Endothelial cell of umbilical vein (primary cell): ENCODE results near the gene KLK1. TPM values are rescaled to one million over a fixed set of nuclear protein-coding genes. Genes with fewer than 3 reads are reported as not detected.

ENCODE experiments used
- BruUV-seq: library from RNA; stranded (reverse); fragments of 400-500 nt; replicated peaks from 2 replicates; lab custom pipeline; 2021; lab: Mats Ljungman, UMichigan
- CTCF ChIA-PET: fragments of 300-600, 350-600 bp; sonication (Branson Sonifier 250); formaldehyde crosslinking; loops from one replicate; lab custom pipeline; 2021; ENCODE audit warnings: antibody characterized with exemption, inconsistent platforms; lab: Charles Lee
- POLR2A ChIA-PET: fragments of 300-600, 350-600 bp; sonication (Branson Sonifier 250); formaldehyde crosslinking; loops from one replicate; lab custom pipeline; 2021; ENCODE audit warnings: antibody characterized with exemption, inconsistent platforms; lab: Charles Lee
- DNase-seq: peaks from one replicate; pipeline ENCODE4 v3.0.0-alpha.2; 2011; ENCODE audit warnings: low read depth, low spot score
- FAIRE-seq: peaks from 2 replicates; lab custom pipeline; 2011; peaks lifted over from hg19 to GRCh38; lab: Jason Lieb, UNC
- H2AFZ ChIP-seq: 2 replicates; pipeline ENCODE4 v1.6.0; 2012; ENCODE audit warnings: low read depth, low read length, control low read depth, inconsistent platforms
- H3K27ac ChIP-seq: 2 replicates; pipeline ENCODE4 v1.5.1; 2011; ENCODE audit warnings: low read depth, mild to moderate bottlenecking, control low read depth, low read length, moderate library complexity; ENCODE audit not compliant: insufficient read depth
- H3K27me3 ChIP-seq, 2 experiments: 2 replicates each; pipeline versions ENCODE4 v1.6.0 to v1.6.1; 2011; ENCODE audit warnings: low read length in 2 of 2, mixed read lengths in 1 of 2; ENCODE audit not compliant: control insufficient read depth in 2 of 2, insufficient read depth in 2 of 2
- H3K36me3 ChIP-seq, 2 experiments: 2 replicates in 1 of 2; 3 replicates in 1 of 2; pipeline ENCODE4 v1.5.1; 2011; ENCODE audit warnings: low read length in 2 of 2, mild to moderate bottlenecking in 1 of 2, moderate library complexity in 1 of 2; ENCODE audit not compliant: control insufficient read depth in 2 of 2, insufficient read depth in 2 of 2; ENCODE audit errors: extremely low read depth in 1 of 2
- H3K4me1 ChIP-seq: 3 replicates; pipeline ENCODE4 v1.5.1; 2011; ENCODE audit warnings: mild to moderate bottlenecking, low read length; ENCODE audit not compliant: control insufficient read depth, insufficient read depth; ENCODE audit errors: extremely low read depth
- H3K4me2 ChIP-seq: 2 replicates; pipeline ENCODE4 v1.6.1; 2011; ENCODE audit warnings: low read length, control low read depth, mixed read lengths; ENCODE audit not compliant: insufficient read depth
- H3K4me3 ChIP-seq, 3 experiments: fragments of 200-600 bp in 1 of 3; sonication (generic), shearing (Covaris generic) in 1 of 3; replicated peaks in 1 of 3; 2 replicates each; pipeline ENCODE4 v1.5.1; 2011 to 2016; ENCODE audit warnings: control low read depth in 3 of 3, low read length in 3 of 3, mild to moderate bottlenecking in 2 of 3, inconsistent platforms in 1 of 3, low read depth in 1 of 3, moderate library complexity in 1 of 3; ENCODE audit not compliant: insufficient read depth in 1 of 3
- H3K79me2 ChIP-seq: 2 replicates; pipeline ENCODE4 v1.6.0; 2012; ENCODE audit warnings: low read length, inconsistent platforms; ENCODE audit not compliant: control insufficient read depth, insufficient read depth
- H3K9ac ChIP-seq: replicated peaks from 2 replicates; pipeline ENCODE3; 2011; ENCODE audit warnings: low read length, control low read depth; ENCODE audit not compliant: insufficient read depth; ENCODE audit errors: extremely low read depth
- H3K9me1 ChIP-seq: replicated peaks from 3 replicates; pipeline ENCODE4 v1.6.0; 2011; ENCODE audit warnings: mild to moderate bottlenecking, low read length; ENCODE audit not compliant: control insufficient read depth, insufficient read depth; ENCODE audit errors: extremely low read depth
- H3K9me3 ChIP-seq: replicated peaks from 2 replicates; pipeline ENCODE4 v1.5.1; 2012; ENCODE audit warnings: low read length, inconsistent platforms; ENCODE audit not compliant: control insufficient read depth, insufficient read depth
- H4K20me1 ChIP-seq: replicated peaks from 2 replicates; pipeline ENCODE3; 2011; ENCODE audit warnings: mild to moderate bottlenecking, low read length; ENCODE audit not compliant: control insufficient read depth, insufficient read depth; ENCODE audit errors: extremely low read depth
- CTCF ChIP-seq, 2 donors: IDR thresholded peaks; 1 replicate in 1 of 2; 2 replicates in 1 of 2; pipeline ENCODE4 v1.5.1; 2011; ENCODE audit warnings: low read length in 2 of 2, mild to moderate bottlenecking in 2 of 2, moderate library complexity in 2 of 2, control low read depth in 1 of 2, inconsistent platforms in 1 of 2, low read depth in 1 of 2; ENCODE audit not compliant: insufficient read depth in 1 of 2; ENCODE audit errors: extremely low read depth in 1 of 2
- EZH2 ChIP-seq: IDR thresholded peaks from 2 replicates; pipeline ENCODE4 v1.6.1; 2012; ENCODE audit warnings: borderline replicate concordance, low read depth, mild to moderate bottlenecking, moderate library complexity, low read length, inconsistent platforms; ENCODE audit not compliant: severe bottlenecking
- FOS ChIP-seq: IDR thresholded peaks from 2 replicates; pipeline ENCODE4 v1.6.1; 2011; ENCODE audit warnings: mild to moderate bottlenecking, low read length, moderate library complexity, borderline replicate concordance; ENCODE audit not compliant: insufficient read depth
- GATA2 ChIP-seq: IDR thresholded peaks from 2 replicates; pipeline ENCODE4 v1.7.0; 2011; ENCODE audit warnings: low read depth, mild to moderate bottlenecking, moderate library complexity, mixed read lengths, low read length; ENCODE audit not compliant: insufficient read length, insufficient read depth
- JUN ChIP-seq: IDR thresholded peaks from 2 replicates; pipeline ENCODE4 v1.6.1; 2011; ENCODE audit warnings: borderline replicate concordance, low read depth; ENCODE audit not compliant: insufficient read length, insufficient read depth
- MAX ChIP-seq: IDR thresholded peaks from 2 replicates; pipeline ENCODE4 v1.6.1; 2011; ENCODE audit not compliant: insufficient read depth, insufficient read length
- MYC ChIP-seq: IDR thresholded peaks from one replicate; pipeline ENCODE4 v1.6.1; 2011; ENCODE audit warnings: mild to moderate bottlenecking, low read depth, low read length
- POLR2A ChIP-seq: IDR thresholded peaks from 2 replicates; pipeline ENCODE4 v1.6.1; 2012; ENCODE audit warnings: low read depth, mild to moderate bottlenecking, control low read depth, low read length
- POLR2AphosphoS5 ChIP-seq: IDR thresholded peaks from 2 replicates; pipeline ENCODE4 v1.6.1; 2012; ENCODE audit warnings: low read depth, mild to moderate bottlenecking, control low read depth, low read length, moderate library complexity; ENCODE audit not compliant: insufficient read depth
- dilution Hi-C: fragments of 300-500 bp; cut with MboI; formaldehyde crosslinking; loops from one replicate; pipeline ENCODE4 v1.15.0; 2019; ENCODE audit warnings: low sequenced_read_pairs; ENCODE audit not compliant: extremely low pct_ligation_motif_present
- intact Hi-C: fragments of 100-400 bp; cut with micrococcal nuclease; formaldehyde crosslinking; loops from one replicate; pipeline ENCODE4 v1.10.0; 2022
- polyA plus RNA-seq, 4 experiments: library from polyadenylated mRNA; depleted of rRNA in 3 of 4; stranded (reverse) in 3 of 4; unstranded in 1 of 4; fragments of >200 nt; gene quantifications; 2 replicates each; pipeline versions ENCODE4 v1.2.1 to v1.2.3, GENCODE V29; 2011 to 2012; ENCODE audit warnings: missing spikeins in 1 of 4
- total RNA-seq: library from RNA; stranded (reverse); gene quantifications from 2 replicates; pipeline ENCODE4 v1.2.3, GENCODE V29; 2021

Gene KLK1
- total and polyA plus RNA-seq, 2 donors (not counting 3 experiments of a cell fraction or from before 2014, with no cell fraction given): 0.08 TPM; not detected in 1

- no peak for DNase-seq
- no peak overlapping the region for H3K4me3 ChIP-seq
- BruUV-seq: no TSS peak
- H3K9ac ChIP-seq: no peak overlapping the region
- H2AFZ ChIP-seq: no peak overlapping the region
- intact Hi-C loops (no loop called here), dilution Hi-C loops (no loop called here)
- H3K79me2 ChIP-seq: no peaks in the 10 kb centered on the region
- ChIA-PET POLR2A (no interaction called here), CTCF (no interaction called here)
- H3K9me3 ChIP-seq: no peaks in the 10 kb centered on the region
- no peaks in the 10 kb centered on the region for H3K4me1 ChIP-seq
- peaks cover 21 to 23% of the 10 kb centered on the region in 2 experiments for H3K27me3 ChIP-seq
- H3K4me2 ChIP-seq: no peak overlapping the region
- TF ChIP-seq MAX: no peak
- TF ChIP-seq CTCF (IDR thresholded peaks at IDR 0.05; ENCODE audit: extremely low read depth in 1 of 2, insufficient read depth in 1 of 2, low read depth in 1 of 2, low read length in 2 of 2): no peak
- no peak for TF ChIP-seq POLR2AphosphoS5
- TF ChIP-seq JUN: no peak
- H3K9me1 ChIP-seq: no peaks in the 10 kb centered on the region
- H4K20me1 ChIP-seq: no peaks in the 10 kb centered on the region
- H3K27ac ChIP-seq: no peak overlapping the region
- no peak for FAIRE-seq
- no peaks in the 10 kb centered on the region for H3K36me3 ChIP-seq
Measured at GRCh38 chr19:50822661-50823208, 852 bp downstream of the KLK1 start.

GRCh38 chr19:50821622-50822021, 2.0 kb downstream of the KLK1 start:
- Histone ChIP-seq H3K9me3 (no peaks in the 10 kb centered on the region), H3K4me2 (no peak overlapping the region), H3K9me1 (no peaks in the 10 kb centered on the region), H3K4me3 (no peak overlapping the region), H3K4me1 (no peaks in the 10 kb centered on the region), H3K27me3 (peaks cover 21 to 23% of the 10 kb centered on the region in 2 experiments), H3K9ac (no peak overlapping the region), H4K20me1 (no peaks in the 10 kb centered on the region), H3K27ac (no peak overlapping the region), H2AFZ (no peak overlapping the region), H3K79me2 (no peaks in the 10 kb centered on the region), H3K36me3 (no peaks in the 10 kb centered on the region)
- ChIA-PET CTCF (no interaction called here), POLR2A (no interaction called here)
- FAIRE-seq: no peak
- TF ChIP-seq MYC: no peak
- TF ChIP-seq CTCF (IDR thresholded peaks at IDR 0.05; ENCODE audit: extremely low read depth in 1 of 2, insufficient read depth in 1 of 2, low read depth in 1 of 2, low read length in 2 of 2): no peak
- no peak for TF ChIP-seq POLR2A
- no peak for TF ChIP-seq JUN
- no peak for TF ChIP-seq GATA2
- TF ChIP-seq MAX: no peak
- no peak for TF ChIP-seq EZH2
- TF ChIP-seq FOS: no peak
- TF ChIP-seq POLR2AphosphoS5: no peak
- DNase-seq: no peak
- intact Hi-C loops: no loop called here
- BruUV-seq: no TSS peak
- dilution Hi-C loops: no loop called here
